ENCODE results near the gene GSK3B.
"Not testable (repeated sequence)": the region's sequence is repeated elsewhere in the genome, so short reads cannot be mapped to it uniquely, and the experiment has no call there.

Gene GSK3B

DNA sequence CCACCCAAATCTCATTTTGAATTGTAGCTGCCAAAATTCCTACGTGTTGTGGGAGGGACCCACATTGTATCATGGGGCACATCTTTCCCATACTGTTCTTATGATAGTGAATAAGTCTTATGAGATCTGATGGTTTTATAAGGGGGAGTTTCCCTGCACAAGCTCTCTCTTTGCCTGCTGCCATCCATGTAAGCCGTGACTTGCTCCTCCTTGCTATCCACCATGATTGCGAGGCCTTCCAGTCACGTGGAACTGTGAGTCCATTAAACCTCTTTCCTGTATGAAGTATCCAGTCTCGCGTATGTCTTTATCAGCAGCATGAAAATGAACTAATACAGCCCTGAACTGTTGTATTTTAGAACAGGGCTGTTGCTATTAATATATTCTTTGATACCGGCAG lies 40.6 kb downstream of the GSK3B start:
- DNase-seq (ENCODE audit: low read depth in 2 of 2): not testable (repeated sequence)

DNA sequence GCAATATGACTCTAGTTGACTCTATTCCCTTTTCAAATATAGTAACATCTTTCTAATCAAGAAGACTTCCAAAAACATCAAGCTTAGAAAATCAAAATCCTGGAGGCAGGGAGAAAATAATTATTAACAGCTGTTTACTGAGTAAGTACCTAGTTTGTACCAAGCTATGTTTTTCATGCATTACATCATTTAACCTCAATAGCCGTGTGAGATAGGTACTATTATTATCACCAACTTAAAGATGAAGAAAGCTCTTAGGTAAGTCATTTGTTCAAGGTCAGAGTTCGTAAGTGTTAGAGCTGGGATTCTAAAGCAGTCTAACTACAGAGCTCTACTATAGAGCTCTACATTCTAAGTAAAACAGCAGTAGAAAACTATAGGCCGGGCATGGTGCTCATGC lies 41.6 kb downstream of the GSK3B start:
- no peak for DNase-seq (ENCODE audit: low read depth in 2 of 2)

DNA sequence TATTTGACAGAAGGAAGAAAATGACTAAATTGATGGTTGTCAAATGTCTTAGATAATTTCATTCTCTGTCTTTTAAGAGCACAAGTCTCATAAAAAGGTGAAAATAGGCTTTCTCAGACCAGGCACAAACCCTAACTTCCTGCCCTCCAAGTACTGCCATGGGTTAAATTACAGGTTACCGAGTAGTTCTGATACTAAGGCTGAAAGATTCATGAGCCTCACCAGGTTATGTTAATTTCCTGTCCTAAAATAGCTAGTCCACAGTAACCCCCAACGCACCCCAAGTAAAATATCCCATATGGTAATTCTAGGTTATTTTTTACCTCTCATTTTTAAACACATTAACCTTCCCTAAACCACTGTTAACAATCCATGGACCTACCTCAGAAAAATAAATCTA lies 42.0 kb downstream of the GSK3B start:
- no peak for DNase-seq (ENCODE audit: low read depth in 2 of 2)

DNA sequence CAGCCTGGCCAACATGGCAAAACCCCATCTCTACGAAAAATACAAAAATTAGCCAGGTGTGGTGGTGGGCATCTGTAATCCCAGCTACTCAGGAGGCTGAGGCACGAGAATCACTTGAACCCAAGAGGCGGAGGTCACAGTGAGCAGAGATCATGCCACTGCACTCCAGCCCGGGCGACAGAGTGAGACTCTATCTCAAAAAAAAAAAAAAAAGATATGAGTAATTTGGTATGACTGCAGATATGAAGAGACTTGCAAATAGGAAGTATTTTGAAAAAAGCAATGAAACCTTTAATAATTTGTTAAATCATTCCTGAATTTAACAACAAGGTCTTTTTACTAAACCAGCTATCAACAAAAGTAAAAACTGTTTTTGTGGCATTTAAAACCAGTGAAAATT lies 42.7 kb downstream of the GSK3B start:
- DNase-seq (ENCODE audit: low read depth in 2 of 2): not testable (repeated sequence)

DNA sequence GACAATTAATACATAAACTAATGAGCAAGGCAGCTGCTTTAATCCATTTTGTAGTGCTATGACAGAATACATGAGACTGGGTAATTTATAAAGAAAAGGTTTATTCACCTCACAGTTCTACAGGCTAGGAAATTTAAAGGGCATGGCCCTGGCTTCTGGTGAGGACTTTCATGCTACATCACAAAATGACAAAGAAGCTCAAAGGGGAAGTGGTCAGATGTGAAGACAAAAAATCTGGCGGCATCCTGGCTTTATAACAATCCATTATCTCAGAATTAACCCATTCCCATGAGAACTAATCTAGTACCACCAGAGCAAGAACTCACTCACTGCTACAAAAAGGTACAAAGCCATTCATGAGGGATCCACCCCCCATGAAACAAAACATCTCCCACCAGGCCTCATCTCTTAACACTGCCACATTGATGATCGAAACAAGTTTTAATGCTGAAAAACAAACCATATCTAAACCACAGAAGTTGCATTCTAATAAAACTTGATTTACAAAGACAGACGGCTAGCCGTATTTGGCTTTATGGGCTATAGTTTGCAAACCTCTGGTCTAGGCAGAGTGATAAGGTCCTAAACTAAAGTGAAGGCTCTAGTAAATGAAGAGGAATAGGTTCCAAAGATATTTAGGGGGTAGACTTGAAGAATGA lies 44.2 kb downstream of the GSK3B start:
- no peak for DNase-seq (ENCODE audit: low read depth in 2 of 2)

DNA sequence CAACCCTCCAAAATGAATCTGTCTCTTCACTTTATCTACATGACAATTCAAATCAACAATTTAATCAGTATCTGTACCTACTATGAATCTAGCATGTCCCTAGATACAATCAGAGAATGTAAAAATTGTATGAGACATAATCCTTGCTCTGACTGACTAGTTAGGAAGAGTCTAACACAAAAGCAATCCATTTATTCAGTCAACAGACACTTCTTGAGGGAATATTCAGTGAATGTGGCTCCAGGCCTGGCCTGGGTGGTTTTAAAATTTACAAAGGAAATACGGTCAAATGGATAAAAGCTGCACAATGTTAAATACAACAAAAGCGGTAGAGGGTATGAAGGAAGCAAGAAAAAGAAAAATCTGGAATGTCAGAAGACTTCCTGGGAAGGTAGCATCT lies 45.2 kb downstream of the GSK3B start:
- DNase-seq (ENCODE audit: low read depth in 2 of 2): no peak

DNA sequence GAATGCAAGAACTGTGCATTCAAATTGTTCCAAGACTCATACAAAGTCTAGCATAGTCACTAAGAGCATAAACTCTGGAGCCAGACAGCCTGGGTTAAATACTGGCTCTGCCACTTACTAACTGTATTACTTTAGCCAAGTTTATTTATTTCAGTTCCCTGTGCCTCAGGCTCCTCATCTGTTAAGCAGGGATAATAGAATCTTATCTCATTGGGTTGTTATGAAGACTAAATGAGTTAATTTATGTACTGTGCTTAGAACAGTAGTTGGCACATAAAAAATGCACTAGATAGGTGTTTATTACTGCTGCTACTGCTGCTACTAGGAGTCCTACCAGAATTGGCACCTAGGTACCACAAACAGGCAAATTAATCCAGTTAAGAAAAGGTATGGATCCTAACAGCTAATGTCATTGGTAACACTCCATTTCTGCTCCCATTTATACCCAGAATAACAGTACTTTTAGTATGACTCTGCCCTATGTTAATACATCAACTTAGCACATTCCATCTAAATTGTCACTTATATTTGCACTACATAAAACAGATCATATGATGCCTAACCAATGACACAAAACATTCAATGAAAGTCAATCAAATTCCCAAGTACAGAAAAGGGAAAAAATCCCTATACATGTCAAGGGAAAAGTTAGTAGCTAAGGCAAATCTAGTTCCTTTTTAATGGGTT lies 45.7 kb downstream of the GSK3B start:
- DNase-seq (ENCODE audit: low read depth in 2 of 2): no peak

DNA sequence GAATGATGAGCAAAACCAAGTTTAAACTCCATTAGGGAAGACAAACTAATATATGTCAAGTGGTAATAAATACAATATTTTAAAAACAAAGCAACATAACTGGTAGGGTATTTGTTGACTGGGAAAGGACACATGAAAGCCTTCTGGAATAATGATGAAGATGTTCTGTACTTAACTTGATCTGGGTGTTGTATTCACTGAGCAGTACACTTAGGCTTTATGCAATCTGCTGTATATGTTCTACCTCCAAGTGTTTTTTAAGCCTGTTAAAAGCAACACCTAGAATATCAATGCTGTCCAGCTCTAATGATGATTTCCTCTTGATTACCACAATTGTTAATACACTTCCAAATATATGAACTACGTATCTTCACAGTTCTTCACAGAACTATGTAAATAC lies 46.6 kb downstream of the GSK3B start:
- no peak for DNase-seq (ENCODE audit: low read depth in 2 of 2)

DNA sequence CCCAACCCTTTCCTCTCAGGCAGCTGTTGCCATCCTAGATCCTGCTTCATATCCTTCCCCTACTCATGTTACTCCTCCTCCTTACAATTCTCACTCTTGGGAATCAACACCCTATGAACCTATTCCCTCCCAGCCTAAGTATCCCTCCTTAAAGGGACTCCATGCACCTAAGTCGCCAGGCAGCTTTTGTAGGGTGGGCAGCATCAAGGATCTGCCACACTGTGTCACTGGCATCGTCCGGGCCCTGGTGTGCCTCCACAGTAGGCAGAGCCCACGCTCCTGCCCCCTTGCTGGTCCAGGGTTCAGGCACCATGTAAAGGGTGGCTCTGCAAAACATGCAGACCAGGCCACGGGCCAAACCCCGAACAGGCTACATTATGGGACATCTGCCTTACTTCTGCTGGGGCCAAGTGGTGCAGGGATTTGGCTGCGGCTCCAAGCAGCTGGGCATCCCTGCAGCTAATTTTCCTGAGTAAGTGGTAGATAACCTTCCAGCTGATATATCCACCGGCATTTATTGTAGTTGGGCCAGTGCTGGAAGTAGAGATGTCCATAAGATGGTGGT lies 53.4 kb downstream of the GSK3B start:
- DNase-seq (ENCODE audit: low read depth in 2 of 2): no peak

DNA sequence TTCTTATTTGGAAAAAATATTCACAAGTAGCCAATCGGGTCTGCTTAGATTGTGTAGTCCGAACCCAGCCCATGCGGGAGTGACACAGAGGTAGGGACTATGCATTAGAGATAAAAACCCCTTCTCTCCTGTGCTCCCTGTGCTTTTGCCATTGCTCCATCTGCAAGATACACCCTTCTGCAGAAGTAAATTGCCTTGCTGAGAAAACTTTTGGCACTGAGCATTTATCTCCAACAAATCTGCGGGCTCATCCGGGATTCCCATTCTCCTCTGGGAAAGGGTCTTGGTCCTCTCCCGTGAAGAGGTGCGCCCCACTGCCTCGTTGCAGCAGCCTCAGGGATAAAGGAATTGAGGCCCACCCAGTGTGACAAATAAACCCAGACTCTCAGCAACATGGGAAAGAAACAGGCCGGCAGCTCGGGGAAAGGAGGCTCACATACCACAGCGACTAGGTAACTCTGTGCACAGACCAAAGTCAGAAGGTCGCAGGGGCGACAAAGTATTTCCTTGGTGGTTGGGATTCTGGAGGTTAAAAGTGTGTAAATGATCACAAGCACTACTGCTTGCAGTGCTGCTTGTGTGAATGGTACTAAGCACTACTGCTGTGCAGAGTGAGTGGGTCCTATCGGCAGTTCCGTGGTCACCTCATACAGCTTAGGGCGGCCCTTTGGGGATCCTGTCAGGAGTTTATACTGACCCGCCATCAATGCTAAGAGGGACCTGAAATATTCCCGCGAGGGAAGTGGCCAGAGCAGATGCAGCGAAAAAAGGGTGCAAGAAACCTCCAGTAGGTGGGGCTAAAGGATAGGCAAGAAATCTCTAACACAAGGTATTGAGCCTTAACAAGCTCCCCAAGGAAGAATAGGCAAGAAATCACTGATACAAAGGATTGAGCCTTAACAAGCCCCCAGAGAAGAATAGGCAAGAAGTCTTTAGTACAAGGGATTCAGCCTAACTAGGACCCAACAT lies 54.3 kb downstream of the GSK3B start:
- no peak for DNase-seq (ENCODE audit: low read depth in 2 of 2)

DNA sequence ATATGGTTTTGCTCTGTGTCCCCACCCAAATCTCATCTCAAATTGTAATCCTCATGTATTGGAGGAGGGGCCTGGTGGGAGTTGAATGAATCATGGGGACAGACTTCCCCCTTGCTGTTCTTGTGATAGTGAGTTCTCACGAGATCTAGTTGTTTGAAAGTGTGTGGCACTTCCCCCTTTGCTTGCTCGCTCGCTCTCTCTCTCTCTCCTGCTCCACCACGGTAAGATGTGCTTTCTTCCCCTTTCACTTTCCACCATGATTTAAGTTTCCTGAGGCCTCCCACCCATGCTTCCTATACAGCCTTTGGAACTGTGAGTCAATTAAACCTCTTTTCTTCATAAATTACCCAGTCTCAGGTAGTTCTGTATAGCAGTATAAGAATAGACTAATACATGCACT lies 60.7 kb downstream of the GSK3B start:
- no peak for DNase-seq (ENCODE audit: low read depth in 2 of 2)

DNA sequence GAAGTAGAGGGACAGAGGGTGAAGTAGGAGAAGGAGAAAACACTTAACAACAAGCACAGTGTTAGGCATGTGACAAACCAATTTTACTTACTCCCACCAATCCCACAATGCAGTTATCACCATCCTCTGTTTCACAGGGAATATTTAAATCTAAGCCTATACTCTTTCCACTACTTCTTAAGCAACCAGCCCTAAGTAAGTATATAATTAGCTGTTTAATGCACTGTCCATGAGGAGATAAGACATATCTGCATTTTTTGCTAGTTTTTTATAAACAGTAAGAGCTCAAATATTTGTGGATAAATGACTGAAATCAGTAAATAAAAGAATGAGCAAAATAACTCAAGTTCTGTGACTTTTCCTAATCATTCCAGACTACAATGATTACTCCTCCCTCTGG lies 62.7 kb downstream of the GSK3B start:
- DNase-seq (ENCODE audit: low read depth in 2 of 2): no peak

DNA sequence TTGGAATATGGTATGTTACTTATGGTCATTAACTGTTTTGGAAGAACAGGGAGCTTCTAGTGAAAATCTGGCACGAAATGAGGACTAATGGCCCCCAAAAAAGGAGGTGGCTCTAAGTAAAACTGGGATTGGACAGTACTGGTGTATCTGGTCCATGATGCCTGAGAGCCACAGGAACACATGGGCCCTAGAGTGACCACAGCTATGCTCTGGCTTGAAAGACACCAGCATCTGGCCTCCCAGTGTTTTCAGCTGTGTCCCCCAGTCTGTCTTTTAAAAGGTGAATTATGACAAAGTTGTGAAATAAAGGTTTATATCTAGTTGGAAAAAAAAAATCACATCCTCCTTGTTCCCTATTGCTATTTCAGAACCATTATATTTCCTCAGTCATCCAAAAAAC lies 64.5 kb downstream of the GSK3B start:
- no peak for DNase-seq (ENCODE audit: low read depth in 2 of 2)

DNA sequence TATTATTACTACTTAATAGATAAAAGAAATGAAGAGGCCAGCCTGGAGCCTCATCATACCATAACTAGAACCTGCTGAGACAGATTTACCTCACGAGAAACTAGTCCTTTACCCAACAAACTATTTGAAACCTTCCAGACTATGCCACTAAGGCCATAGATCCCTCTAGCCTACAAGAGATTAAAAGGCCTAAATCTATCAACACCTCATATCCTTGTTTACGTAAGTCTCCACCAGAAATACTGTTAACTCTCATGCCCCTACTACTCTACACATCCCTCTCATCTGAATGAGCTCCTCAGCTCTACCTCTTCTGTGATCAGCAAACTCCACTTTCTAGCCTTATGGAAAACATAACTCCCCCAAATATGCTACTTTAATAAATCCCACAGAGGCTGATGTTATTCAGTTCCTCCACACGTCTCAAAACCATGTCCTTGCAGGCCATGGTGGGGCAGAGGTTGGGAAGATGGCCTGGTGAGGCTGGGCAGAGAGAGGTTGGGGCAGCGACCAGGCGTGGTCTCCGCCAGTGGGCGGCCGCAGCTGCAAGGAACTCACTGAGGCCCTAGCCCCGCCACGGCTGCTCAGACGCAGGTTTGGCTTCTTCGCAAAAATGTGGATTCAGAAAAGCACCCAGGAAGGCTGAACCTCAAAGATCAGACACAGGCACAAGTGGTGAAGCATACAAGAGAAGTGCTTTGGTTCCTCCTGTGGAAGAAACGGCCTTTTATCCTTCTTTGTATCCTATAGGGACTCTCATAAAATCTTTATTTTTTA lies 65.8 kb downstream of the GSK3B start:
- DNase-seq (ENCODE audit: low read depth in 2 of 2): no peak

DNA sequence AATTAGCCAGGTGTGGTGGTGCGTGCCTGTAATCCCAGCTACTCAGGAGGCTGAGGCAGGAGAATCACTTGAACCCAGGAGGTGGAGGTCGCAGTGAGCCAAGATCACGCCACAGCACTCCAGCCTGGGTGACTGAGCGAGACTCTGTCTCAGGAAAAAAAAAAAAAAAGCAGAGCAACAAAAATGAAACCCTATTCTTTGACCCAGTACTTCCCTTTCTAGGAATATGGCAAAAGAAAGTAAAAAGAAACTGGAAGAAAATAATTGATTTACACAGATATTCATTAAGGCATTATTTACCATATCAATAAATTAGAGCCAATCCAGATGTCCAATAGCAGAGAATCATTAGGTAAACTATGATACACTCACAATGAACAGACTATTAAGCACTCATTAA lies 67.0 kb downstream of the GSK3B start:
- DNase-seq (ENCODE audit: low read depth in 2 of 2): no peak

DNA sequence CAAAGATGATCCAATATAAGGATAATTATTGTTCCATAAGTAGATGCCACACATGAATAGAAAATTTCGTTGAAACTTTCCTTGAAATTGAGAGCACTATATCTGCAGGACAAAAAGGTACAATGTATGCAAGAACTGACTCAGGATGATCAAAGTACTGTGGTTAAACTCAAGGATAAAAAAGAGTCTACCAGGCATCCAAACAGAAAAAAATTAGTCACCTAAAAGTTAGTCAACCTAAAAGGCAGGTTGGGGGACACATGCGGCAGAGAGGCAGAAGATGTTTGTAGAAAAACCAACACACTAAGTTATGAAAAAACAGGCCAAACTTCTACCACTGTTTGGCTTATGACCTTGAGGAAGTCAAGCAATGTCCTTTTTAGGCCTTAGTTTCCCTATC lies 68.7 kb downstream of the GSK3B start:
- no peak for DNase-seq (ENCODE audit: low read depth in 2 of 2)

DNA sequence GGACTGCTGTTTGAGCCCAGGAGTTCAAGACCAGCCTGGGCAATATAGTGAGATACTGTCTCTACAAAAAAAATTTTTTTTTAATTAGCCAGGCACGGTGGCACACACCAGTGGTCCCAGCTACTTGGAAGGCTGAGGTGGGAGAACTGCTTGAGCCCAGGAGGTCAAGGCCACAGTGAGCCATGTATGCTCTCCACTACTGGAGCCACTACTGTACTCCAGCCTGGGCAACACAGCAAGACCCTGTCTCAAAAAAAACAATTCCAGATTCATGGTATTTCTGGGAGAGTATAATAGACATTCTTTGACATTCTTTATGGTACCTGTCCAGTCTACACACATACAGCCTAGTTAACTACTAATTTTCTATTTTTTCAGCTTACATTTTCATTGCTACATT lies 70.1 kb downstream of the GSK3B start:
- no peak for DNase-seq (ENCODE audit: low read depth in 2 of 2)

DNA sequence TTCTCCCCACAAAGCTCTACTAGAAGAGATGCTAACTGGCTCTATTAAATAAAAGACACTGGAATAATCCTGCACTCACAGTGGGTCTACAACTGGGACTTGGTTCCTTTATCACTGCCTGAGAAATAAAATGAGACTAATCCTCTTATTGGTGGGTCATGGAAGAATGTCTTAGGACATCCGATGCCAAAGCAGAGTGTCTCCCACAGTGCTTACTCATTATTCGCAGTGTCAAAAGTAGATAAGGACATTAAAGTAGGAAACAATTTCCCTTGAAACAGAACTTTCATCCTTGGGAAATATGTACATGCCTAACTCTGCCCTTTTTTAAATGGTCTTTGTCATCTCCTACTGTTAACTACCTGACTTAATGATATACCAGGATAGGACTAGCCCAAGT lies 71.5 kb downstream of the GSK3B start:
- DNase-seq (ENCODE audit: low read depth in 2 of 2): no peak

DNA sequence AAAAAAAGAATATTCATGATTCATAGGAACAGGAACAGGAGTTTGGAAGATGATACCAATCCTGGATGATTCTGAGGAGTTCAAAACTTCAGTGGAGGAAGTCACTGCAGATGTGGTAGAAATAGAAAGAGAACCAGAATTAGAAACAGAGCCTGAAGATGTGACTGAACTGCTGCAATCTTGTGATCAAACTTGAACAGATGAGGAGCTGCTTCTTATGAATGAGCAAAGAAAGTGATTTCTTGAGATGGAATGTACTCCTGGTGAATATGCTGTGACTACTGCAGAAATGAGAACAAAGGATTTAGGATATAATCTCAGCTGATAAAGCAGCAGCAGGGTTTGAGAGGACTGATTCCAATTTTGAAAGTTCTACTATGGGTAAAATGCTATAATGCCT lies 72.7 kb downstream of the GSK3B start:
- DNase-seq (ENCODE audit: low read depth in 2 of 2): no peak

DNA sequence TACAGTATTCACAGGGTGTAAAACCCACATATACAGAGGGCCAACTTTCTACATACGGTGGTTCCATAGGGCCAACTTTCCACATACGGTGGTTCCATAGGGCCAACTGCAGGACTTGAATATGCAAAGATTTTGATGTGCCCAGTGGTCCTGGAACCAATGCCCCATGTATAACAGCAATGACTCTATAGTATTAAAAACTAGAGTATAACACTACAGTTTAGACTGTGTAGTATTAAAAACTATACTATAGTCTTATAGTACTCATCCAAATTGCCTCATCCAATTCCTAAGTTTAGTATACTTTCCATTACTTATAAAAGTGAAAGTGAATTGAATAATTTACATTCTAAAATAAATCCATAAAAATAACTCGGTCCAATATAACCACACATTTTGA lies 75.9 kb downstream of the GSK3B start:
- no peak for DNase-seq (ENCODE audit: low read depth in 2 of 2)

DNA sequence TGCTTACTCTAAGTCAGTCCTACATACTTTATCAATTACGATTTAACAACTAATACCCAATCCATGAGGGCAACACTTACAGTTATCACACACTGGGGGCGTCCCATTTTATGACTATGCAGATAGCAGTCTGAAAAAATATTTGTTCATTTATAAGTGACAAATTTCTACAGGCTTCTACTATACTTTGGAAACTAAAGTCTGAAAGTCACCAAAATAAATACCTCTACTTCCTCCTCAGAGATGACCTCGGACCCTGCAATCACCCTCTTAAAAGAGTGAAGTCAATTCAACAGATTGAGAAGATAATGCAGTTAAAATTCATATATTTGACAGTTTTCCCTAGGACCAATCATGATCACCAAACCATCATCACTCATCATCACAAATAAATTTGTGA lies 76.6 kb downstream of the GSK3B start:
- DNase-seq (ENCODE audit: low read depth in 2 of 2): no peak

DNA sequence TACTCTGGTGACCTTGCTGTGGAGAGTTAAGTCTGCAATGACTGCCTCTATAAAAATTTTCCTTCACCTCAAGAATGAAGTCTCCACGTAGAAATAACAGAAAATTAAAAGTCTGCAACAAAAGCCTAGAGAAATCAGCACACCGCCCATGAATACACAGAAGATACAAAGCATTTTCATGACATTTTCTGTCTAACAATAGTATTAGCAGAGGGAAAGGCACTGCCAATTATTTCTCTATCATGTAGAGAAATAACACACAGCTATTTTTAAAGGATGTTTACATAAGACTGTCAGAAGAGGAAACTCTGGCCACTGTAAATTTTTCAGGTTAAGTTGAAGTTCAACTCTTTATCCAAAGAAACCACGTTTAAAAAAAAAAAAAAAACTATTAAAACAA lies 80.8 kb downstream of the GSK3B start:
- no peak for DNase-seq (ENCODE audit: low read depth in 2 of 2)
